NCI-H524 (cell line): ENCODE results near the gene EXOC4.
"Not testable (repeated sequence)": the region's sequence is repeated elsewhere in the genome, so short reads cannot be mapped to it uniquely, and the experiment has no call there.

ENCODE experiments used
- DNase-seq, 2 experiments: peaks; one replicate each; lab custom pipeline; 2025; lab: John Stamatoyannopoulos, UW

Gene EXOC4

GRCh38 chr7:133315332-133316040 lies 62.6 kb downstream of the EXOC4 start:
- no peak for DNase-seq

- no peak for DNase-seq
These were observed 67.0 kb downstream of the EXOC4 start for GRCh38 chr7:133319842-133320241.

- no peak for DNase-seq
These were observed 68.0 kb downstream of the EXOC4 start for GRCh38 chr7:133320891-133321290.

GRCh38 chr7:133321366-133321765 lies 68.5 kb downstream of the EXOC4 start:
- not testable (repeated sequence) for DNase-seq

- not testable (repeated sequence) for DNase-seq
These were observed 73.9 kb downstream of the EXOC4 start for GRCh38 chr7:133326745-133327144.

- DNase-seq: not testable (repeated sequence)
These were observed 75.1 kb downstream of the EXOC4 start for GRCh38 chr7:133328021-133328420.

GRCh38 chr7:133330085-133330484 lies 77.2 kb downstream of the EXOC4 start:
- no peak for DNase-seq

- no peak for DNase-seq
These were observed 79.0 kb downstream of the EXOC4 start for GRCh38 chr7:133331861-133332260.

- DNase-seq: no peak
These were observed 86.9 kb downstream of the EXOC4 start for GRCh38 chr7:133339772-133340171.

- peak in 1 of 2 experiments; percentile 15 for DNase-seq
These were observed 91.4 kb downstream of the EXOC4 start for GRCh38 chr7:133344275-133344674.

GRCh38 chr7:133345690-133346421 lies 93.0 kb downstream of the EXOC4 start:
- no peak for DNase-seq

GRCh38 chr7:133348250-133348649 lies 95.4 kb downstream of the EXOC4 start:
- DNase-seq: no peak

GRCh38 chr7:133349101-133349500 lies 96.2 kb downstream of the EXOC4 start:
- DNase-seq: no peak

- no peak for DNase-seq
These were observed 99.6 kb downstream of the EXOC4 start for GRCh38 chr7:133352430-133352829.

GRCh38 chr7:133353775-133354174 lies 100.9 kb downstream of the EXOC4 start:
- no peak for DNase-seq

- DNase-seq: no peak
These were observed 101.9 kb downstream of the EXOC4 start for GRCh38 chr7:133354546-133355324.

- no peak for DNase-seq
These were observed 102.4 kb downstream of the EXOC4 start for GRCh38 chr7:133355325-133355708.

GRCh38 chr7:133355822-133356221 lies 102.9 kb downstream of the EXOC4 start:
- no peak for DNase-seq

GRCh38 chr7:133358708-133359107 lies 105.8 kb downstream of the EXOC4 start:
- DNase-seq: no peak

GRCh38 chr7:133359449-133359848 lies 106.6 kb downstream of the EXOC4 start:
- DNase-seq: no peak

- no peak for DNase-seq
These were observed 107.3 kb downstream of the EXOC4 start for GRCh38 chr7:133360201-133360600.

- DNase-seq: no peak
These were observed 108.9 kb downstream of the EXOC4 start for GRCh38 chr7:133361806-133362205.
